ENCODE results near the gene MAP2. TPM values are rescaled to one million over a fixed set of nuclear protein-coding genes. Genes with fewer than 3 reads are reported as not detected.

Gene MAP2
- total RNA-seq, 1 donor from 2014 or later = 678 TPM

DNA sequence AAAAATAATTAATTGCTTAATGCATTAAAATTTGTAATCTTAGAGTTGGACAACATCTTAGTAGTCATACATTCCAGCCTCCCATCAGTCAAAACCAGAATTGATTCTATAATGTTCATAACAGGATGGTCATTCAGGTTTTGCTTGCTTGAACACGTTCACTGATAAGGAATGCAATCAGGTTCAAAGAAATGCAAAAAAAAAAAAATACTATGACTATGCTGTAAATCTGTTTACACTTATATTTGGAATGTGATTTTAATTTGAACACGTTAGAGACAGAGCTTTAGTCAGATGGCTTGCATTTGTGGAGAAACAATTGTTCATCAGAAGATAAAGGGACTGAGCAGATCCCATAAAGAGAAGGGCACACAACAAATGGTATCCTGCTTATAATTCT lies 216.5 kb downstream of the MAP2 start:
- FAIRE-seq (no peak), DNase-seq (ENCODE audit: low spot score in 2 of 2) (no peak)

DNA sequence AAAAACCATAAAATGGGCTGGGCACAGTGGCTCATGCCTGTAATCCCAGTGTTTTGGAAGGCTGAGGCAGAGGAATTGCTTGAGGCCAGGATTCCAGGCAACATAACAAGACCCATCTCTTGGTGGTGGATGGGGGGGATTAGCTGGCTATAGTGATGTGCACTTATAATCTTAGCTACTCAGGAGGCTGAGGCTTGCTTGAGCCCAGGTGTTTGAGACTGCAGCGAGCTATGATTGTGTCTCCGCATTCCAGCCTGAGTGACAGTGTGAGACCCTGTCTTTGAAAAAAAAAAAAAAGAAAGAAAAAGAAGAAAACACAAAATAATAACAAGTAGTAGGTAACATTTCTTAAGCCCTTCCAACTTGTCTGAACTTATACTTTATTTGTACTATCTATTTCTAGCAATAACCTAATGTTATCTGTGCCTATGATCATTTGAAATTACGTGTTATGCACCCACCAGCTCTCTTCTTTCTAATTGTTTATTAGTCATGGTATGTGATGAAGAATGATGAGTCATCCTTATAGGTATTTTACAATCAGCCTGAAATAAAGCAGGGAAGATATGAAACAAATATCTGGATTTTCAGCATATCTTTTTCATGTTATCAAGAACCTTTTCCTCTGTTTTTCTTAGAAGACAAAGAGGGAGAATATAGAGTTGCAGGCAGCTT lies 218.4 kb downstream of the MAP2 start:
- FAIRE-seq (no peak), DNase-seq (ENCODE audit: low spot score in 2 of 2) (no peak)

DNA sequence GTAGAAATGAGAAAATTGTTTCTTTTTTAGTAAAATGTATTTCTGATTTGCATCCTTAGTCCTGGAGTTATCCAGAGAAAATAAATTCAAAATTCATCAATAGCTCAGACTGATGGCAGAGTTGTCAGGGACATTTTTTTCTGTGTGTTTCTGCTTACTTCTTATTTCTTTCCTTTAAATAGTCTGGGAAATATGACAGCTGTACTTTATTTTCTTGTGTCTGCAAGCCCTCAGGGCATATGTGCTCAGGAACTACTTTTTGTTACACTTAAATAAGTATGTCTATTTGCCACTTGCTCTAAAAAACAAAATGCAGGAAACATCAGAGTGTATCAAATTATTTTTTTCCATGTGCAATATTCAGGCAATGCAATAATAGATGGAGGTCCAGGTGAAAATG lies 221.0 kb downstream of the MAP2 start:
- DNase-seq (ENCODE audit: low spot score in 2 of 2) = no peak
- FAIRE-seq = no peak

DNA sequence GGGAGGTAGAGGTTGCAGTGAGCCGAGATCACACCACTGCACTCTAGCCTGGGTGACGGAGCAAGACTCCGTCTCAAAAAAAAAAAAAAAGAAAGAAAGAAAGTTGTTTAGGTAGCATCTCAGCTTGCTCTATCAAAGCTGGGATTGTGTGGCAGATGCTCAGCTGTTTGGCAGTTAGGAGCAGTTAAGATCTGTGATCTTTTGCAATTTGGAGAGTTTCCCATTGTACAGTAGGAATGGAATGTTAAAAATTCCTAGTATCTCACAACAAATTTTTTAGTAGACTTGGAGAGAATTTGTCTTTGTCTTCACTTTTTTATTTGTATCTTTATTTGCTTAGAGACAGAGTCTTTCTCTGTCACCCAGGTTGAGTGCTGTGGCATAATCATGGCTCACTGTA lies 224.9 kb downstream of the MAP2 start:
- no peak for FAIRE-seq
- no peak for DNase-seq (ENCODE audit: low spot score in 2 of 2)

DNA sequence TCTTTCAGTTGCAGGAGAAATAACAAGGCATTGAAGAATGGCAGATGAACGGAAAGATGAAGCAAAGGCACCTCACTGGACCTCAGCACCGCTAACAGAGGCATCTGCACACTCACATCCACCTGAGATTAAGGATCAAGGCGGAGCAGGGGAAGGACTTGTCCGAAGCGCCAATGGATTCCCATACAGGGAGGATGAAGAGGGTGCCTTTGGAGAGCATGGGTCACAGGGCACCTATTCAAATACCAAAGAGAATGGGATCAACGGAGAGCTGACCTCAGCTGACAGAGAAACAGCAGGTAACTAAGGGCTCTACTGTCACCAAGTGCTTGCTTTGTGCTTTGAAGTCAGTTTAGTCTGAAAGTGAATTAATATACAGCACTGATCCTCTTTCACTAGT lies 229.3 kb downstream of the MAP2 start:
- FAIRE-seq (no peak), DNase-seq (ENCODE audit: low spot score in 2 of 2) (no peak)

- peak in 1 of 2 donors; percentile 7 for DNase-seq (ENCODE audit: low spot score in 2 of 2)
- no peak for FAIRE-seq
These were observed 237.5 kb downstream of the MAP2 start for GRCh38 chr2:209661286-209661894.

DNA sequence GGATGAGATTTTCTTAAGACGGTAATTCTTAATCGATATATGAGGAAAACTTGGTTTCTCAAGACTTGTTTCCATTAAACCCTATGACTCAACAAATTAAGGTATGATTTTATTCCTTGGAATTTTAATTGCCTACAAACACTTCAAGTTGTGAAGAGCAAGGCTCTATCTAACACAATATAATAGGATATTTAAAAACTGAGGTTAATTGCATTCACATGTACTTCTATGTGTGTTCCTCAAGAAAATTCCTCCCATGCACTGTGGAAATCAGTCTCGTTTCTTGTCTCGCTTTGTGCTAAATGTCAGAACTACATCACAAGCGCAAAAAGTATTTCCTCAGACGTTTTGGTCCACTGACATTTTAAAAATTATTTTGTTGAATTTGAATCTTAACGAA lies 238.2 kb downstream of the MAP2 start:
- DNase-seq (ENCODE audit: low spot score in 2 of 2) = no peak
- FAIRE-seq = no peak

- DNase-seq (ENCODE audit: low spot score in 2 of 2) = no peak
- FAIRE-seq = no peak
These were observed 239.3 kb downstream of the MAP2 start for GRCh38 chr2:209663139-209663538.

GRCh38 chr2:209663656-209664055 lies 239.8 kb downstream of the MAP2 start:
- FAIRE-seq (no peak), DNase-seq (ENCODE audit: low spot score in 2 of 2) (no peak)

GRCh38 chr2:209666296-209666695 lies 242.4 kb downstream of the MAP2 start:
- no peak for DNase-seq (ENCODE audit: low spot score in 2 of 2)
- FAIRE-seq = no peak

DNA sequence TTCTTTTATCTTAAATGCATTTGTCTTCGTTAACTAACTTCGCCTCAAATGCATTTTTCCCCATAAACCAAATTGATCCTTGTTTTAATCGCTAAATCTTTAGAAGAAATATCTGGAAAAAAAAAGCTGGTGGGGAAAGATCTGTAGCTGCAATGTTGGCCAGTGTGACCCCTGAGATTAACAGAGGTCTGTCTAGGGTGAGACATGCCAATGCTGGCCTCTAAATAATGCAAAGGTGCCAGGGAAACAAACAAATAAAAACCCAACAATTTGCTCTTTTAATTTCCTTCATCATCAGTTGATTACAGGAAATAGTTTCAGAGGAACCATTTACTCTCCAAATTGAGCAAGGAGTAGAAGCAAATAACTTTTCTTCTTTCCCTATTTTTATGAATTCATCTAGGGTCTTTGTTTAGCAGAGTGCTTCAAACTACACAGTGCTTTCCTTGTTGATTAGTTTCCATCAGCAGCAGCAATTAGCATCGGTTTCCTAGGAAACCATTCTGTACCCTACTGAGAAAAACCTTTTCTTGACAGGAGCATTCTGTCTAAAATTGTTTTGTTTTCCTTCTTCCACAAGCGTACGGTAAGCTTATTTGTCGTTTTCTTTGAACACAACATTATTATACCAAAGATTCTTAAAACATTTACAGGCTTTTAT lies 247.3 kb downstream of the MAP2 start:
- FAIRE-seq (no peak), DNase-seq (ENCODE audit: low spot score in 2 of 2) (no peak)

GRCh38 chr2:209673811-209674210 lies 250.0 kb downstream of the MAP2 start:
- no peak for FAIRE-seq
- DNase-seq (ENCODE audit: low spot score in 2 of 2) = no peak

- DNase-seq (ENCODE audit: low spot score in 2 of 2) = no peak
- FAIRE-seq = no peak
These were observed 256.7 kb downstream of the MAP2 start for GRCh38 chr2:209680596-209680995.

- FAIRE-seq = no peak
- no peak for DNase-seq (ENCODE audit: low spot score in 2 of 2)
These were observed 257.4 kb downstream of the MAP2 start for GRCh38 chr2:209681201-209681735.

GRCh38 chr2:209682646-209683045 lies 258.8 kb downstream of the MAP2 start:
- FAIRE-seq (no peak), DNase-seq (ENCODE audit: low spot score in 2 of 2) (no peak)

DNA sequence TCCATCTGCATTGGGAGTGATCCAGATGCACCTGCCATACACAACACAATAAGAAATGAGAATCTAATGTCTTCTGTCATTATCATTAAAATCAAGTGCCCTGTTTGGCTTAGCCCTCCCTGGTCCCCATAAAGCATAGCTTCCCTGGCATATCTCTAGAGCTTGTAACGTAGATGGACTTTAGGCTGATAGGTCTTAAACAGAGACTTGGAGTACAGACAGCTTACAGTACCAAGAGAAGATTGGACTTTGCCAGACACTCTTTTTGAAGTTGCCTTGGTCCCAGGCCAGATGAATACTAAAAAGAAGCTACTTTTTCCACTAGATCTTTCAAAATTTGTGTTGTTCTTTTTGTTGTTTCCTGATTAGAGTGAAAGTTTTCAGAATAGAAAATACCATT lies 261.5 kb downstream of the MAP2 start:
- no peak for FAIRE-seq
- DNase-seq (ENCODE audit: low spot score in 2 of 2) = no peak

DNA sequence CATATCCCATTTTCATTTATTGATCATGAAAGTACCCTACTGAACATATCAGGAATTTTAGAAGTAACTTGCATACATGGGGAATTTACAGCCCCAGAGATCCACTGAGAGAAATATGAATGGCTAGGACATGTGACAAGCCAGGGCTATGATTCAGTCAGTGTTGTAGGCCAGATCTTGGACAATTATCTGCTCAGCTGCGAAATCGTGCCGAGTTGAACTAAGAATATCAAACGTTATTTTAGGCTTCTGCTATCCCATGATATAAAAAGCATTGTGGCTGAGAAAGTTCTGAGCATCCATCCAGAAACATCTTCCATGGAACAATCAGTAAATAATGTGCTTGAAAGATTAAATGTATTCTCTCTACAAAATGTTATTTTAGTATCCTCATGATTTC lies 262.1 kb downstream of the MAP2 start:
- no peak for FAIRE-seq
- DNase-seq (ENCODE audit: low spot score in 2 of 2) = no peak

GRCh38 chr2:209686448-209686847 lies 262.6 kb downstream of the MAP2 start:
- FAIRE-seq (no peak), DNase-seq (ENCODE audit: low spot score in 2 of 2) (no peak)

DNA sequence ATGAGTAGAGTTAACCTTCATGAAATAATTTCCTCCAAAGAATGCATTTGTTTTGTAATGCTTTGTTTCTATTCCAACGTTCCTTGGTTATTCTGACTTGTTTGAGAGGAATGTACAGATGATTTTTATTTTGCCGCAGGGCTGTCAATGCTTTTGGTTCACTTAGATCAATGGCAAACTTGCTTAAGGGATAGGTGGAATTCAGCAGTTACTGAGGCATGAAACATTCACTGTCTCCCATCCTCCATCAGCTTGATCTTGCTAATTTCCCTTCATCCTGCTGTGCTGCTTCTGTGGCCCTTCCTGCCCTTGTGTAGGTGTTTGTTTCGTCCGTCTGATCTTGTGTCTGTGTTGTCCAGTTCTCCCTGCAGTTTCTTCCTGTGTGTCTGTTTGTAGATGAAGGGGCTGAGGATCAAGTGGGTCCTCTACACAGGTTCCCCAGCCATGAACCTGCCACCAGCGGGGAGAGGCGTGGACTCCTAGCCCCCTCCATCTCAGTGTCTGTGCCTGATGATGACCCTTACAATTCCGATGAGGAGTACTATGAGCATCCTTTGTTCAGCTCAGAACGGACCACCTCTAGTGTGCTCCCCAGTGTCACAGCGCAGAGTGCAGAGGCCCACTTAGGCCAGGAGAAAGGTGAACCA lies 263.6 kb downstream of the MAP2 start:
- FAIRE-seq (no peak), DNase-seq (ENCODE audit: low spot score in 2 of 2) (no peak)

DNA sequence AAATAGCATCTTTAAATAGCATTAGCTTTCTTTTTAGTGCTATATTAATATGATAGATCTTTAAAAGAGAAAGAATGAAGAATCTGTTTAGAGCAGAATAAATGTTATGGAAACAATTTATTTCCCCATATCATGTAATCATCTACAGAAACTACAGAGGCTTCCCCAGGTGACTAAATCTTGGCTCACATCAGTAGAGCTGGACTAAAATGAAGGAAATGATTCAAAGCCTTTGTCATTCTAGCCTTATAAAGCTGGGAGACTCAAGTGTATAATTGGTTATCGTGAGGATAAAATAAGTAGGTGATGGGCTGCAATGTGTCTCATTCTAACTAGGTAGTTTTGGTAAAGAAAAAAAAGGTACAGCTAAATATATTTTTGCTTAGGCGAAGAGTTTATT lies 264.5 kb downstream of the MAP2 start:
- FAIRE-seq = no peak
- no peak for DNase-seq (ENCODE audit: low spot score in 2 of 2)

- FAIRE-seq (no peak), DNase-seq (ENCODE audit: low spot score in 2 of 2) (no peak)
These were observed 266.3 kb downstream of the MAP2 start for GRCh38 chr2:209690029-209690754.
